Ishikawa (cell line): ENCODE data around the gene PRR14.

Source experiments
- CEBPB ChIP-seq: IDR thresholded peaks from 2 replicates; pipeline ENCODE4 v1.6.1; 2012
- CREB1 ChIP-seq: IDR thresholded peaks from 2 replicates; pipeline ENCODE4 v1.6.1; 2012; ENCODE audit warnings: low read depth
- EGR1 ChIP-seq: IDR thresholded peaks from 2 replicates; pipeline ENCODE4 v1.6.1; 2012
- EP300 ChIP-seq: IDR thresholded peaks from 2 replicates; pipeline ENCODE4 v1.6.1; 2012; ENCODE audit warnings: borderline replicate concordance
- FOXM1 ChIP-seq: IDR thresholded peaks from 2 replicates; pipeline ENCODE4 v1.6.1; 2012; ENCODE audit warnings: low read depth, borderline replicate concordance
- NFIC ChIP-seq: IDR thresholded peaks from 2 replicates; pipeline ENCODE4 v1.6.1; 2012
- RAD21 ChIP-seq: IDR thresholded peaks from 2 replicates; pipeline ENCODE4 v1.6.1; 2012; ENCODE audit warnings: low read depth
- REST ChIP-seq: IDR thresholded peaks from 2 replicates; pipeline ENCODE4 v1.6.1; 2012; ENCODE audit warnings: low read depth, mild to moderate bottlenecking
- TAF1 ChIP-seq: IDR thresholded peaks from 2 replicates; pipeline ENCODE4 v1.6.1; 2012; ENCODE audit warnings: low read depth, mild to moderate bottlenecking
- TCF12 ChIP-seq: IDR thresholded peaks from 2 replicates; pipeline ENCODE4 v1.6.1; 2012; ENCODE audit warnings: low read depth
- TEAD4 ChIP-seq: IDR thresholded peaks from 2 replicates; pipeline ENCODE4 v1.6.1; 2012
- USF1 ChIP-seq: IDR thresholded peaks from 2 replicates; pipeline ENCODE4 v1.6.1; 2012
- YY1 ChIP-seq: IDR thresholded peaks from 2 replicates; pipeline ENCODE4 v1.6.1; 2012; ENCODE audit warnings: low read depth
- ZBTB7A ChIP-seq: IDR thresholded peaks from 2 replicates; pipeline ENCODE4 v1.6.1; 2012; ENCODE audit warnings: low read depth
- TF ChIP-seq, protein P1 (sequence below): IDR thresholded peaks from 2 replicates; pipeline ENCODE4 v1.6.1; 2012

The PRR14 gene

DNA sequence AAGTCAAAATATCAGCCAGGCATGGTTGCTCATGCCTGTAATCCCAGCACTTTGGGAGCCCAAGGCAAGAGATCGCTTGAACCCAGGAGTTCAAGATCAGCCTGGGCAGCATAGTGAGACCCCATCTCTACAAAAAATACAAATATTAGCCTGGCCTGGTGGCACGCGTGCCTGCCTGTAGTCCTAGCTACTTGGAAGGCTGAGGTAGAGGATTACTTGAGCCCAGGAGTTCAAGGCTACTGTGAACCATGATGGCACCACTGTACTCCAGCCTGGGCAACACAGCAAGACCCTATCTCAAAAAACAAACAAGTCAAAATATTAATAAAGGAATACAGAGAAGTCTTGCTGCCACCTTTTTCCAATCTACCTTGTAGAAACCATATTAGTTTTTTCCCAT lies 44.8 kb upstream of the PRR14 start:
- TF ChIP-seq TCF12, result no peak
- no peak for TF ChIP-seq REST
- TF ChIP-seq TEAD4, result no peak
- no peak for TF ChIP-seq CEBPB
- TF ChIP-seq CREB1, result no peak
- TF ChIP-seq TAF1, result no peak
- no peak for TF ChIP-seq NFIC

GRCh38 chr16:30609002-30609925 lies 41.5 kb upstream of the PRR14 start:
- no peak for TF ChIP-seq FOXM1
- TF ChIP-seq, protein P1, sequence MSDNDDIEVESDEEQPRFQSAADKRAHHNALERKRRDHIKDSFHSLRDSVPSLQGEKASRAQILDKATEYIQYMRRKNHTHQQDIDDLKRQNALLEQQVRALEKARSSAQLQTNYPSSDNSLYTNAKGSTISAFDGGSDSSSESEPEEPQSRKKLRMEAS, result peak; percentile 1; the same call in 1 of the 2 replicates
- TF ChIP-seq NFIC, result 0 out of 2 replicates have a peak, but pooled peaks have one; percentile 15
- no peak for TF ChIP-seq TEAD4
- TF ChIP-seq EP300, result 0 out of 2 replicates have a peak, but pooled peaks have one; percentile 7

GRCh38 chr16:30609926-30610839 lies 40.6 kb upstream of the PRR14 start, which contains the start of gene ZNF689:
TSS of gene ZNF689 (minus strand) at chr16:30610389. CDS start at chr16:30610041, 348 bp downstream.
- TF ChIP-seq CREB1 (no peak), YY1 (peak; percentile 99), FOXM1 (peak; percentile 45; the same call in 1 of the 2 replicates), RAD21 (no peak), CEBPB (no peak), TAF1 (peak; percentile 94), REST (no peak), ZBTB7A (no peak), EGR1 (peak; percentile 75), EP300 (no peak)
- TF ChIP-seq, protein P1, result peak; percentile 57; the same call in 1 of the 2 replicates

GRCh38 chr16:30615358-30616091 lies 35.2 kb upstream of the PRR14 start:
- TF ChIP-seq RAD21 (peak; percentile 68), EGR1 (no peak), USF1 (no peak)

DNA sequence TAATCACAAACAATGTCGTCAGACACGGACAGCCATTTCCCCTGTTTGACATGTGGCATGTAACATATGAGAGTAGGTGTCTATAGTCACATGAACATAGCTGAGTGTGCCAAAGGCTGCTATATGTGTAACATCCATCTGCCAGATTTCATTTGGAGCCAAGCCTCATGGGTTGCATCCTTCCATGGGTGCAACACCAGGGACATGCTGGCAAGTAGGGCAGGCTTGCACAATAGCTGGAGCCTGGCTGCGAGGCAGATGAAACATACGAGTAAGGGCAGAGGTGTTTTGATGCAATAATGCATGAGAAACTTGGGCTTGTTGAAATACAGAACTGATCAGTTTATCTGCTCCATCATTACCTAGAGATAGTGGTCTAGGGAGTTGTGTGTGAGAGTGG lies 31.6 kb upstream of the PRR14 start:
- TF ChIP-seq EGR1, result no peak
- TF ChIP-seq, protein P1, result no peak
- no peak for TF ChIP-seq CREB1
- TF ChIP-seq TEAD4, result no peak
- no peak for TF ChIP-seq ZBTB7A
- TF ChIP-seq REST, result no peak
- no peak for TF ChIP-seq EP300
- no peak for TF ChIP-seq FOXM1
- no peak for TF ChIP-seq NFIC
- no peak for TF ChIP-seq TAF1
- TF ChIP-seq RAD21, result no peak
- TF ChIP-seq TCF12, result no peak
- TF ChIP-seq CEBPB, result no peak
- TF ChIP-seq USF1, result no peak
- TF ChIP-seq YY1, result no peak
